HCT116 (cell line): ENCODE measurements around the gene CHST15.

ENCODE experiments used
- CTCF ChIP-seq, 3 experiments: fragments of 200-600 bp in 1 of 3; sonication (generic) in 1 of 3; IDR thresholded peaks in 2 of 3; conservative IDR thresholded peaks in 1 of 3; 2 replicates each; pipeline ENCODE4 v1.5.1; 2012 to 2017; ENCODE audit warnings: low read depth in 2 of 3, low read length in 2 of 3, antibody characterized with exemption in 1 of 3, borderline replicate concordance in 1 of 3, control low read depth in 1 of 3, mild to moderate bottlenecking in 1 of 3, mixed read lengths in 1 of 3, mixed run types in 1 of 3, moderate library complexity in 1 of 3; ENCODE audit not compliant: insufficient read depth in 1 of 3
- EGR1 ChIP-seq: IDR thresholded peaks from 2 replicates; pipeline ENCODE4 v1.6.1; 2012; ENCODE audit warnings: low read depth
- EZH2 ChIP-seq: fragments of 200-600 bp; sonication (generic); IDR thresholded peaks from 2 replicates; pipeline ENCODE4 v1.6.1; 2017; ENCODE audit warnings: antibody characterized with exemption, mixed run types
- EZH2phosphoT487 ChIP-seq: fragments of 200-600 bp; IDR thresholded peaks from 2 replicates; pipeline ENCODE4 v1.6.1; 2018; ENCODE audit warnings: antibody characterized with exemption, borderline replicate concordance
- JUND ChIP-seq: IDR thresholded peaks from 2 replicates; pipeline ENCODE4 v1.6.1; 2012
- POLR2AphosphoS5 ChIP-seq: IDR thresholded peaks from 2 replicates; pipeline ENCODE4 v1.6.1; 2011; ENCODE audit warnings: mild to moderate bottlenecking, low read depth, low read length, moderate library complexity
- RAD21 ChIP-seq: IDR thresholded peaks from 2 replicates; pipeline ENCODE4 v1.6.1; 2012; ENCODE audit warnings: low read depth, mild to moderate bottlenecking
- YY1 ChIP-seq: IDR thresholded peaks from 2 replicates; pipeline ENCODE4 v1.6.1; 2011; ENCODE audit warnings: low read length, low read depth, moderate library complexity, mild to moderate bottlenecking; ENCODE audit not compliant: insufficient replicate concordance; ENCODE audit errors: extremely low read depth
- TF ChIP-seq, protein P1 (sequence below): IDR thresholded peaks from 2 replicates; pipeline ENCODE4 v1.6.1; 2012
- TF ChIP-seq, protein P2 (sequence below): IDR thresholded peaks from 2 replicates; pipeline ENCODE4 v1.6.1; 2012; ENCODE audit warnings: low read depth

- no peak for TF ChIP-seq YY1
- TF ChIP-seq CTCF (IDR thresholded peaks at IDR 0.05 in 2 of 3, conservative IDR thresholded peaks at IDR 0.05 in 1 of 3; ENCODE audit: borderline replicate concordance in 1 of 3, insufficient read depth in 1 of 3, low read depth in 2 of 3, low read length in 2 of 3): no peak
- TF ChIP-seq EZH2: no peak
- TF ChIP-seq RAD21: no peak
- no peak for TF ChIP-seq EZH2phosphoT487
- no peak for TF ChIP-seq EGR1
- TF ChIP-seq, protein P1, sequence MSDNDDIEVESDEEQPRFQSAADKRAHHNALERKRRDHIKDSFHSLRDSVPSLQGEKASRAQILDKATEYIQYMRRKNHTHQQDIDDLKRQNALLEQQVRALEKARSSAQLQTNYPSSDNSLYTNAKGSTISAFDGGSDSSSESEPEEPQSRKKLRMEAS: no peak
- no peak for TF ChIP-seq JUND
- TF ChIP-seq, protein P2, sequence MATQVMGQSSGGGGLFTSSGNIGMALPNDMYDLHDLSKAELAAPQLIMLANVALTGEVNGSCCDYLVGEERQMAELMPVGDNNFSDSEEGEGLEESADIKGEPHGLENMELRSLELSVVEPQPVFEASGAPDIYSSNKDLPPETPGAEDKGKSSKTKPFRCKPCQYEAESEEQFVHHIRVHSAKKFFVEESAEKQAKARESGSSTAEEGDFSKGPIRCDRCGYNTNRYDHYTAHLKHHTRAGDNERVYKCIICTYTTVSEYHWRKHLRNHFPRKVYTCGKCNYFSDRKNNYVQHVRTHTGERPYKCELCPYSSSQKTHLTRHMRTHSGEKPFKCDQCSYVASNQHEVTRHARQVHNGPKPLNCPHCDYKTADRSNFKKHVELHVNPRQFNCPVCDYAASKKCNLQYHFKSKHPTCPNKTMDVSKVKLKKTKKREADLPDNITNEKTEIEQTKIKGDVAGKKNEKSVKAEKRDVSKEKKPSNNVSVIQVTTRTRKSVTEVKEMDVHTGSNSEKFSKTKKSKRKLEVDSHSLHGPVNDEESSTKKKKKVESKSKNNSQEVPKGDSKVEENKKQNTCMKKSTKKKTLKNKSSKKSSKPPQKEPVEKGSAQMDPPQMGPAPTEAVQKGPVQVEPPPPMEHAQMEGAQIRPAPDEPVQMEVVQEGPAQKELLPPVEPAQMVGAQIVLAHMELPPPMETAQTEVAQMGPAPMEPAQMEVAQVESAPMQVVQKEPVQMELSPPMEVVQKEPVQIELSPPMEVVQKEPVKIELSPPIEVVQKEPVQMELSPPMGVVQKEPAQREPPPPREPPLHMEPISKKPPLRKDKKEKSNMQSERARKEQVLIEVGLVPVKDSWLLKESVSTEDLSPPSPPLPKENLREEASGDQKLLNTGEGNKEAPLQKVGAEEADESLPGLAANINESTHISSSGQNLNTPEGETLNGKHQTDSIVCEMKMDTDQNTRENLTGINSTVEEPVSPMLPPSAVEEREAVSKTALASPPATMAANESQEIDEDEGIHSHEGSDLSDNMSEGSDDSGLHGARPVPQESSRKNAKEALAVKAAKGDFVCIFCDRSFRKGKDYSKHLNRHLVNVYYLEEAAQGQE: no peak
- TF ChIP-seq POLR2AphosphoS5: no peak
Measured at GRCh38 chr10:123970207-123970926, 123.0 kb downstream of the CHST15 start.
